Posterior cingulate gyrus (tissue), 11 donors: Measurements from ENCODE around the gene GALNT9.

Experiments used
- DNase-seq, 10 donors: peaks; one replicate each; pipeline versions ENCODE4 v3.0.0 to v3.0.0-alpha.2; 2020 to 2021; ENCODE audit warnings: mixed read lengths in 3 of 10
- intact Hi-C: fragments of 100-400 bp; cut with DNase I; formaldehyde crosslinking; loops from one replicate; pipeline ENCODE4 v1.15.1; 2023

The GALNT9 gene

DNA sequence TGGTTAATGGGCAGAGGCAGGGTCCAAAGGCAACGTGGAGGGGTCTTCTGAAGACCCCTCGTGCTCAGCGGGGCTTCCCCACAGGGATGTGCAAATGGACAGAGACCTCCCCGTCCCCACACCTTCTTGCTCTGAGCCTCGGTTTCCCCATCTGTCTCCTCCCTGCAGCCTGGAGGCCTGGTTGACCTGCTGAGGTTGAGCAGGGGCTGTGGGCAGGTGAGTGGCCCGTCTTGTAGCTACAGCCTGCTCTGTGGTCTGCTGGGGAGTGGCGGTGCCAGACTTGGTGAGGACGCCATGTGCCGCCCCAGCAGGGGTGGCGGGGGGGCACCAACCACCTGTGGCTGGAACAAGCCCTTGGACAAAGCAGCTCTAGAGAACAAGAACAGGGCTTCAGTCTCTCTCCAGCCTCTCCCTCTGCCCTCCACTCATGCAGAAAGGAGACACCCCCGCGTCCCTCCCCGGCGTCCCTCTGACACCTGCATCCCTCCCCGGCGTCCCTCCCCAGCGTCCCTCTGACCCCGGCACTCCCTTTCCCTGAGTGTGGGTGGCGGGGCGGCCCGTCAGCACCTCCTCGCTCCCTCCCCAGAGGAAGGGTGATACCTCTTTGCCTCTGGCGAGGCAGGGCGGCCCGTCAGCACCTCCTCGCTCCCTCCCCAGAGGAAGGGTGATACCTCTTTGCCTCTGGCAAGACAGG lies 101.5 kb downstream of the GALNT9 start:
- peak in 2 of 10 donors; percentile 47 to 61 for DNase-seq

GRCh38 chr12:132227118-132227517 lies 102.3 kb downstream of the GALNT9 start:
- peak in 2 of 10 donors; percentile 50 to 57 for DNase-seq
- intact Hi-C loops: no loop called here

More for the DNA sequence above, 101.5 kb downstream of the GALNT9 start:
- intact Hi-C loops: no loop called here

DNA sequence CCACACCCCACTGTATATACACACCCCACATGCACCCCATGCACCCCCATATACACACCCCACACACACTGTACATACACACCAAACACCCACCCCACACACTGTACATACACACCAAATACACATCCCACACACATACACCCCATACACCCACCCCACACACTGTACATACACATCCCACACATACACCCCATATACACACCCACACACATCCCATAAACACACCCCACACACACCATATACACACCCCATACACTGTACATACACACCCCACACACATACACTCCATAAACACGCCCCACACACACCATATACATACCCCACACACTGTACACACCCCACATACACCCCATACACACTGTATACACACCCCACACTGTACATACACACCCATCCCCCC lies 102.8 kb downstream of the GALNT9 start:
- DNase-seq: peak in 1 of 10 donors; percentile 9
- intact Hi-C loops: no loop called here

DNA sequence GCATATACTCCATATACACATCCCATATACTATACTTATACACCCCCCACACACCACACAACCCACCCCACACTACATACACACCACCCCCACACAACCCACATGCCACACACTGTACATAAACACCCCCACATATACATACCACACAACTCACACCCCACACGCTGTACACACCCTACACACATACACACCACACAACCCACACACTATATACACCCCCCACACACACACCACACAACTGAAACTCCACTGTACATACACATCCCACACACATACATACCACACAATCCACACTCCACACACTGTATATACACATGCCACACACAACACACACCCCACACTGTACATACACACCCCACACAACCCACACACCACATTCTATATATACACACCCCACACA lies 104.2 kb downstream of the GALNT9 start:
- DNase-seq: peak in 1 of 10 donors; percentile 3
- intact Hi-C loops: no loop called here

DNA sequence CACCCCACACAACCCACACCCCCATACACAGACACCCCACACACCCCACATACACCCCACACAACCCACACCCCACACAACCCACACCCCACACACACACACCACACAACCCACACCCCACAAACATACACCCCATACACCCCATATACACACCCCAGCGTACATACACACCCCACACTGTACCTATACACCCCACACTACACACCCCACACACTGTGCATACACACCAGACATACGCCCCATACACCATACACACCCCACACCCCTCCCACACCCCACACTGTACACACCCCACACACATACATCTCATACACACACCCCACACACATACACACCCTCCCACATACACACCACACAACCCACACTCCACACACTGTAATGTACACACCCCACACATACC lies 104.9 kb downstream of the GALNT9 start:
- DNase-seq: peak in 1 of 10 donors; percentile 5
- intact Hi-C loops: no loop called here

- DNase-seq: no peak
- intact Hi-C loops: no loop called here
These were observed 106.6 kb downstream of the GALNT9 start for GRCh38 chr12:132222808-132223173.

GRCh38 chr12:132222096-132222807 lies 107.1 kb downstream of the GALNT9 start:
- intact Hi-C loops: no loop called here
- DNase-seq: peak in 2 of 10 donors; percentile 67 to 84

GRCh38 chr12:132219761-132220160 lies 109.6 kb downstream of the GALNT9 start:
- intact Hi-C loops: loop anchor here (2.0 kb wide), 1 partner anchor 65 kb away; no protein-coding TSS in a partner anchor
- DNase-seq: peak in 2 of 10 donors; percentile 41 to 66

- peak in 4 of 10 donors; percentile 5 to 69 (median 57) for DNase-seq
- intact Hi-C loops: loop anchor here (2.0 kb wide), 1 partner anchor 65 kb away; no protein-coding TSS in a partner anchor
These were observed 110.1 kb downstream of the GALNT9 start for GRCh38 chr12:132219323-132219722.

DNA sequence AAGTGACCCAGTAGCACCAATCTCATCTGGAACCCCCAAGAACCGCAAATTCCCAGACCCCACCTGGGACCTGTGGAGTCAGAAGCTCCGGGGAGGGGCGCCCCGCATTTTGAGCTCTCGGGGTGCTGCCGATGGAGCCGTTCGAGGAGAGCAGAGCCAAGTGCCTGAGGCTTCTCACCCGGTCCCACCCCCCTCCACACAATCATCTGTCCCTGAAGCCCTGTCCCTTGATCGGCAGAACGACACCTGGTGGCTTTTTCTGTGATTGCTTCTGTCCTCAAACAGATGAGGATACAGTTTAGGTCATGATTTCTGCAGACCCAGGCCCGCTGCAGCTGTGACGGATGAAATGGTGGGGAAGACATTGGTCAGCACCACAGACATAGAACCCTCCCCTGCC lies 110.5 kb downstream of the GALNT9 start:
- intact Hi-C loops: loop anchor here (2.0 kb wide), 1 partner anchor 64 kb away; no protein-coding TSS in a partner anchor
- DNase-seq: peak in 4 of 10 donors; percentile 5 to 70 (median 56)

- DNase-seq: peak in 4 of 10 donors; percentile 5 to 62 (median 50)
- intact Hi-C loops: loop anchor here (2.0 kb wide), 1 partner anchor 64 kb away; no protein-coding TSS in a partner anchor
These were observed 110.9 kb downstream of the GALNT9 start for GRCh38 chr12:132218527-132218875.

GRCh38 chr12:132217800-132218526 lies 111.4 kb downstream of the GALNT9 start:
- peak in 3 of 10 donors; percentile 42 to 55 (median 43) for DNase-seq
- intact Hi-C loops: loop anchor here (2.0 kb wide), 1 partner anchor 63 kb away; no protein-coding TSS in a partner anchor

GRCh38 chr12:132217371-132217770 lies 112.0 kb downstream of the GALNT9 start:
- peak in 1 of 10 donors; percentile 1 for DNase-seq
- intact Hi-C loops: no loop called here

DNA sequence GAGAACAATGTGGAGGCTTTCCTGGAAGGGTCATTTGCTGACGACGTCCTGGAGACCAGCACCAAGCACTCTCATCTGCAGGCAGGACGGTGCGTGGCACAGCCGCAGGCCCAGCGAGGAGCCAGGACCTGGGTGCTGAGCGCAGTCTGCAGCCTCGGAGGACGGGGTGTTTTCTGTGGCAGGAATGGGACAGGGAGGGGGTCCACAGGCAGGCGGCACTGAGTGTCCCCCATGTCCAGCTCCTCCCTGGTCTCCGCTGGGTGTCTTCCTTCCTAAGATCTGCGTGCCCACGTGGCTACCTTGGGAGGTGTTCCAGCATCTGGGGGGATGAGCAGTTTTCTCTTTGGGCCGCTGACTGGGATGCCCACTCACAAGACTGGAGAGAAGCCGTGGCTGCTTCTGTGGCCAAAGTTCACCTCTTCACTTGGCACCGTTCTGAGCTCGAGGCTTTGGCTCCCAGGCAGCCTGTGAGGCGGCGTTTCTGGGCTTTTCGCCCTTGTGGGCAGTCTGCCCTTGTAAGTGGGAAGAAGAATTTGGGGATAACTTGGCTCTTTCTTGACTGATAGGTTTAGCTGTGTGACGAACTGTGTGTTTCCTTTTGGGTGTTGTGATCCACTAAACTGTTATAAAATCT lies 112.9 kb downstream of the GALNT9 start:
- peak in 8 of 10 donors; percentile 36 to 91 (median 61) for DNase-seq
- intact Hi-C loops: no loop called here

DNA sequence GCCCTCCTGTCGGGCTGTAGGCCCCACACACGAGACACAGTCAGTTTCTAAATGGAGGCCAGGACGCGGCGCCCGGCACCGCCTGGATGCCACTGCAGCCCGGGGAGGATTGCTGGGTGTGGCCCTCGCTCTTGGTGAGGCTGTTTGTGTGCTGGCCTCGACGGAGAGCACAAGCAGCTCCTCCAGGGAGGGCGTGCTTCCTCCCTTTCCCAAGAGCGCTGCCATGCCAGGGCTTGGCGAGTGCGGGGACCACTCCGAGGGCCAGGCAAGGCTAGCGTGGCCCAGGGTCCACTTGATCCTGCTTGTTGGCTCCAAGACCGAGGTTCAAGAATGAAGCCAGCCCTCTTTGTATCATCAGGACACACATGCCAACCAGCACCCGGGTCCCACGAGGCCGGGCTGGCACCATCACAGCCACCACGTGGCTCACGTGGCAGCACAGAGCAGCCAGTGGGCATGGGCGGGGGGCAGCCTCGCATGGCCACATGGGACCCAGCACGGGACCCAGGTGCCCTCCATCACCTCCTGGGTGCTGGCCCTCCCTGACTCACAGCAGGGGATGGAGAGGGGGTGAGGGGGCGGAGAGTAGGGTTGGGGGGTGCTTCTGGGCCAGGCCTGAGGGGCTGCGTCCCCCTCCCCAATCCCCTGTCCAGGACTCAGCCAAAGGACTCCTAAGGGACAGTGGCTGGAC lies 113.9 kb downstream of the GALNT9 start:
- peak in 1 of 10 donors; percentile 53 for DNase-seq
- intact Hi-C loops: no loop called here

GRCh38 chr12:132214891-132215290 lies 114.5 kb downstream of the GALNT9 start:
- DNase-seq: peak in 1 of 10 donors; percentile 55
- intact Hi-C loops: no loop called here

DNA sequence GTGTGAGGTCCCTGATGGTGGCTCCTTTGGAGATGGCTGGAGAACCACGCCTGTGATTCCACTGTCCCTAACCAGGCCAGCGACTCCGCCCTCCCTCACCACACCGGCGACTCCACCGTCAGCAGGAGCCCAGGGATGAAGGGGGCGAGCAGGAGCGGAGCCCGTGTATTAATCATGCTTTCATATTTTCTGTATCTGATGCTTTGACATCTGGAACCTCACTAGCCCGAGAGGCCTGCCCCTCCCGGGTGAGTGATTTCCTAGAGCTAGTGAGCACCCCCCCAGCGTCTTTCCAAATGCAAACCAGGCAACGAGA lies 115.3 kb downstream of the GALNT9 start:
- intact Hi-C loops: no loop called here

GRCh38 chr12:132213359-132214160 lies 115.8 kb downstream of the GALNT9 start:
- peak in 4 of 10 donors; percentile 4 to 87 (median 58) for DNase-seq

More for the DNA sequence above, 115.3 kb downstream of the GALNT9 start:
- DNase-seq: peak in 2 of 10 donors; percentile 21 to 61

DNA sequence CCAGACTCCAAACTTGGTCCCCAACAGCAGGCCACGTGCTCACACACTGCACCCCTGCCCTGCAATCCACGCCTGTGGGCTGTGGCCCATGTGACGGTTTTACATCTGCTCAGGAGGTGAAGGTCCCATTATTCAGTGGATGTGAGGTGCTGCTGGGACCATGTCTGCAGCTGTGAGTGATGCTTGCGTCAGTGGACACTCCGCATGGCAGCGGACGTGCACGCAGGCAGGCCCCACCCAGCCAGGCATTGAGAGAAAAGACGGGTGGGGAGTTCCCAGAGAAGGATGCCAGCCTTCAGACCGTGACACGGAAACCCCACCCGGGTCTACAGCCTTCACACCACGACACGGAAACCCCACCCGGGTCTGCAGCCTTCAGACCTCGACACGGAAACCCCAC lies 117.6 kb downstream of the GALNT9 start:
- peak in 1 of 10 donors; percentile 57 for DNase-seq
- intact Hi-C loops: no loop called here

More at GRCh38 chr12:132213359-132214160, 115.8 kb downstream of the GALNT9 start:
- intact Hi-C loops: no loop called here
